Choroid plexus epithelial cell (primary cell): ENCODE data around the gene MAGOH.

Experiments
- DNase-seq: peaks from one replicate; pipeline ENCODE4 v3.0.0-alpha.2; 2010; ENCODE audit warnings: low read depth
- H3K4me3 ChIP-seq: 2 replicates; pipeline ENCODE4 v1.5.1; 2011; ENCODE audit warnings: low read depth, mild to moderate bottlenecking, control low read depth, low read length, moderate library complexity
- TF ChIP-seq, protein P1 (sequence below): conservative IDR thresholded peaks from 2 replicates; pipeline ENCODE4 v1.5.1; 2011; ENCODE audit warnings: low read depth, mild to moderate bottlenecking, control low read depth, inconsistent platforms, low read length, moderate library complexity

The MAGOH gene

DNA sequence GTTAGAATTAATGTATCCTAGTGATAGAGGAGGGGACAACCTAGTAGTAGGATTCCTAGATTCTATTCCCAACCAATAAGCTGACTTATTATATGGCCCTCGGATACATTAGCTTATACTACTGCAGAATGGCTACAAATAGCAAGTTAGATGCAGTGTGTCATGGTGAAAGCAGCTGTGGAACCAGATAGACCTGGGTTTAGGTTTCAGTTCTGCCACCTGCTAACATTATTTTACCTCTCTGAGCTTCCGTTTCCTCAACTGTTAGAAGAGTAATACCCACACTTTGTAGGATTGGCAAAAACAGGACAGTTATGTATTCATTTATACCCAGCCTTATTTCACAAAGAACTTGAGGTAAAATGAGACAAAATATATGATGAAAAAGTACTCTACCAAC lies 21.6 kb upstream of the MAGOH start:
- H3K4me3 ChIP-seq = no peak overlapping the region
- no peak for DNase-seq
- TF ChIP-seq, protein P1, sequence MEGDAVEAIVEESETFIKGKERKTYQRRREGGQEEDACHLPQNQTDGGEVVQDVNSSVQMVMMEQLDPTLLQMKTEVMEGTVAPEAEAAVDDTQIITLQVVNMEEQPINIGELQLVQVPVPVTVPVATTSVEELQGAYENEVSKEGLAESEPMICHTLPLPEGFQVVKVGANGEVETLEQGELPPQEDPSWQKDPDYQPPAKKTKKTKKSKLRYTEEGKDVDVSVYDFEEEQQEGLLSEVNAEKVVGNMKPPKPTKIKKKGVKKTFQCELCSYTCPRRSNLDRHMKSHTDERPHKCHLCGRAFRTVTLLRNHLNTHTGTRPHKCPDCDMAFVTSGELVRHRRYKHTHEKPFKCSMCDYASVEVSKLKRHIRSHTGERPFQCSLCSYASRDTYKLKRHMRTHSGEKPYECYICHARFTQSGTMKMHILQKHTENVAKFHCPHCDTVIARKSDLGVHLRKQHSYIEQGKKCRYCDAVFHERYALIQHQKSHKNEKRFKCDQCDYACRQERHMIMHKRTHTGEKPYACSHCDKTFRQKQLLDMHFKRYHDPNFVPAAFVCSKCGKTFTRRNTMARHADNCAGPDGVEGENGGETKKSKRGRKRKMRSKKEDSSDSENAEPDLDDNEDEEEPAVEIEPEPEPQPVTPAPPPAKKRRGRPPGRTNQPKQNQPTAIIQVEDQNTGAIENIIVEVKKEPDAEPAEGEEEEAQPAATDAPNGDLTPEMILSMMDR = no peak

DNA sequence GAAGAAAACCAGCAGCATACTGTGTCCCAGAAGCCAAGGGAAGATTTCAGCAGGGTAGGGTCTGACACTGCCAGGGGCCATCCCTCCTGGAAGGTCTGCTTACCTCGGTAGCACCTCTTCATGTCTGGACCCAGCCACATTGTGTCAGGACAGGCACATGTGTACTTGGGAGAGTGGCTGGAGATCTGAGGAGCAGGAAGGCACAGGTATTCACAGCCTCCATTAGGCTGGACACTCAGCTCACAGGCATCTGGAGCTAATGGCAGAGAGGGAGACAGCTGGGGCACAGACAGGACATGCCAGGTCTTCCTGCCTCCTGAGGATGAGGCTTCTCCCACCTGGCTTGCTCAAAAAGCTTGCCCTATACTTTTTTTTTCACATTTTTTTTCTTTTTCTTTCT lies 19.9 kb upstream of the MAGOH start:
- TF ChIP-seq, protein P1 = no peak
- no peak overlapping the region for H3K4me3 ChIP-seq
- no peak for DNase-seq

DNA sequence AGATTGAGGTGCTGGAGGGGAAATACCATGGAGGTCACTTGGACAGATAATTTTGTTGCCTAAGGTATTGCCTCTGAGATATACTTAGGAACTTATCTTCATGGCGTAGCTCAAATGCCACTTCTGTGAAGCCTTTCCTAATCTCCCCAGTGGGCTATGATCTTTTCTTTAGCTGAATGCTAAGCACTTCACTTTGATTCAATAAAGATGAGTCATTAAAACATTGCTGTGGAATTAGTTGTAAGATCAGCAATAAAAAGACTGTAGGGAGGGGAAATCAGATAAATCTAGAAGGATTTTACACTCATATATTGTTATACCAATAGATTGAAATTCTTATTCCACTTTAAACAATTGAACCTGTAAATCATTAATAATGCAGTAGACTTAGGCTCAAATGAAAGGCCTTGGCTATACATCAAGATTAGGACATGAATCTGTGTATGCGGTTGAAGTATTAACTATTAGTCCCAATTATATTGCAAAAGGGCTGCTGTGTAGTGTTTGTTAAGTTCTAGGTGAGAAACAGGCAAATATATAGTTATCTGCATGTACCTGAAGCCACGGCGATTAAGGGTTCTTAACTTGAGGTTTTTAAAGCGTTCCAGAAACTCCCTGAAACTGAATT lies 19.2 kb upstream of the MAGOH start:
- TF ChIP-seq, protein P1 = no peak
- H3K4me3 ChIP-seq = no peak overlapping the region
- no peak for DNase-seq

DNA sequence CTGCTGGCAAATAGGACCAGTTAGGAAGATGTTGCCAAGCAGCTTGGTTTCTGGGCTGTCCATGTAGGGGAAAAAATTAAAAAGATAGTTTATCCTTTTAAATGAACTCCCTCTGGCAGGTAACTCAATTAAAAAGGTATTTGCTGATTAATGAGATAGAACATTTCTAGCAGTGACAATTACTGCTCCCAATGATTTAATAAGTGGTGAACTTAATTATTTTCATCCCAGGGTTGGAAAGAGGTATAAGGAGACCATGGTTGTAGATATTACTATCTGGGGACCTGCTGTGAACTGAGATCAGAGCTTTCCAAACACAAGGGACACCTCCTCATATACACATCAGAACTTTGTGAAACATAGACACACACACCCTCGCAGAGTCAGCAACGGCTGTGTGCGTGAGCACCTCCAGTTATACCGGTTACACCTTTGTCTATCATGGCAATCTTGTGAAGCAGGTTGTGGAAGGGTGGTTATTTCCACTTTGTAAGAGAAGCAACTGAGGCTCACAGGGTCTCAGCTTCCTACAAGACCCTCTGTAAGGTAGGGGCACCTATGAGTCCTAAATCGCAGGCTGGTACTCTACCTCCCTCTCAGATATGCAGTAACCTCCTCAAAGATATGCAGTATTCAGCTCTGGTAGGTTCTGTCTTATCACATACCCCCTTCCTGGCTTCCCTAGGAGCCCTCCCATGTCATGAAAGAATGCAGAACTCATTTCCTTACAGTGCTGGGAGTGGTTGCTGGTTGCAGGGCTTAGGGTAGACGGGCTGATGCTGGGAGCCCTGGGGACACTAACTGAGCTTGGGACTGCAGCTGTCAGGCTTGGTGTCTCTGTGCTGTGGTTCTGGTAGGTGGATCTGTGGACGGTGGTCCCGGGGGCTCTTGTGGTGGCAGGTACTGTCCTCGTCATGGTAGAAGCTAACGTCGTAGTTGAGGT lies 18.5 kb upstream of the MAGOH start:
- DNase-seq = no peak
- TF ChIP-seq, protein P1 = no peak
- no peak overlapping the region for H3K4me3 ChIP-seq

DNA sequence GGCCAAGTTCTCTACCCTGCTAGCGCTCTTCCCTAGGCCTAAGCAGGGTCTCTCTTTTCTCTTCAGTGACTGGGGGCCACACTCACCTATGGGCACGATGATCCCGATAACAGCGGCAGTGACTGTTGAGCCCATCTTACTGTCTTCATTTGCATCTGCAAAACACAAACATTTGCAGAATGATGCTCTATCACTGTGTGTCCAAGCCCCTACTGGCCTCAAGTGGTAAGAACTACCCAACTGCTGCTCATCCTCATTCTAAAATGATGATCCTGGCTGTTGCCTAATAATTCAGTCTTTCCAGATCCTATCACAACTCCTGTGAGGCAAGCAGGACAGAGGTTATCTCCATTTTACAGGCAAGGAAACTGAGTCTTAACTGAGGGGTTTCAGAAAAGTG lies 16.7 kb upstream of the MAGOH start:
- H3K4me3 ChIP-seq = no peak overlapping the region
- no peak for DNase-seq
- TF ChIP-seq, protein P1 = peak; percentile 27

DNA sequence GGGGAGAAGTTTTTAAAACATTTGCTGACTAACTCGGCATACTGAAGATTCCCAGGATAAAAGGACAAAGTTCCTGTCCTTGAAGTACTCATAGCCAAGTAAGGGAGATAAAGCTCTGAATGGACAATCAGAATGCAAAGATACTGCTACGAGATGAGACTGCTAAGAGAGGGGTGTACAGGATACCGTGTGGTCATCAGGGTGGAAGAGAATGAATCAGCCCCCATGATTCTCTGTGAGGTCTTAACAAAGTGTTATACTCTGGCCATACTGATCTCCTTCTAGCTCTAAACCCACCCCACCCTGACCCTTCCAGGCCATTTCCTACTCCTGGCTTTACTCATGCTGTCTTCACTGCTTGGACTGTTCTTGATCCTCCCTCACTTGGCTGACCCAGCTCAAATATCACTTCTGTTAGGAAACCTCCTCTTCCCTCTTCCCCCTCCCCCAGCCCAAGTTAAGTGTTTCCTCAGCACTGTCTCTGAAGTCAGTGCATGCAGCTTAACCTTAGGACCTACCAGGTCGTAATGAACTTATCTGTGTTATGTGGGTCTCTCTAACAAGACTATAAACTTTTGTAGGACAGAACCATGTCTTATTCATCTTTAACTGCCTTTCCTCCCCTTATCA lies 15.8 kb upstream of the MAGOH start:
- H3K4me3 ChIP-seq = no peak overlapping the region
- DNase-seq = peak; percentile 63
- TF ChIP-seq, protein P1 = no peak
